SHP77 (cell line): ENCODE data around the gene TP53AIP1.

ENCODE experiments used
- DNase-seq, 2 experiments: peaks; one replicate each; lab custom pipeline; 2025; lab: John Stamatoyannopoulos, UW

Gene TP53AIP1

GRCh38 chr11:128943428-128943976, 831 bp upstream of the TP53AIP1 start:
- no peak for DNase-seq

- DNase-seq, result no peak
Observed at GRCh38 chr11:128942272-128942612, 429 bp downstream of the TP53AIP1 start.

GRCh38 chr11:128941573-128942271, 949 bp downstream of the TP53AIP1 start:
- DNase-seq, result no peak

- DNase-seq, result no peak
Observed at GRCh38 chr11:128941110-128941509, 1.6 kb downstream of the TP53AIP1 start.

- DNase-seq, result no peak
Observed at GRCh38 chr11:128940603-128941002, 2.1 kb downstream of the TP53AIP1 start.

GRCh38 chr11:128940156-128940555, 2.5 kb downstream of the TP53AIP1 start:
- DNase-seq, result no peak

- no peak for DNase-seq
Observed at GRCh38 chr11:128939591-128939990, 3.1 kb downstream of the TP53AIP1 start.

GRCh38 chr11:128938156-128938885, 4.3 kb downstream of the TP53AIP1 start:
- DNase-seq, result no peak

GRCh38 chr11:128937480-128937879, 5.2 kb downstream of the TP53AIP1 start:
- no peak for DNase-seq

- DNase-seq, result peak; percentile 6 to 8
Observed at GRCh38 chr11:128936606-128937251, 5.9 kb downstream of the TP53AIP1 start.

- DNase-seq, result no peak
Observed at GRCh38 chr11:128934926-128935325, 7.7 kb downstream of the TP53AIP1 start.

- DNase-seq, result no peak
Observed at GRCh38 chr11:128934351-128934750, 8.3 kb downstream of the TP53AIP1 start.

- DNase-seq, result no peak
Observed at GRCh38 chr11:128933481-128934178, 9.0 kb downstream of the TP53AIP1 start.

GRCh38 chr11:128931668-128932067, 11.0 kb downstream of the TP53AIP1 start:
- DNase-seq, result no peak

GRCh38 chr11:128931066-128931465, 11.6 kb downstream of the TP53AIP1 start:
- no peak for DNase-seq

- DNase-seq, result no peak
Observed at GRCh38 chr11:128929991-128930390, 12.7 kb downstream of the TP53AIP1 start.

- DNase-seq, result no peak
Observed at GRCh38 chr11:128929468-128929867, 13.2 kb downstream of the TP53AIP1 start.

GRCh38 chr11:128928400-128928799, 14.3 kb downstream of the TP53AIP1 start:
- no peak for DNase-seq

- DNase-seq, result no peak
Observed at GRCh38 chr11:128927683-128928336, 14.9 kb downstream of the TP53AIP1 start.

- DNase-seq, result no peak
Observed at GRCh38 chr11:128927108-128927461, 15.6 kb downstream of the TP53AIP1 start.

- DNase-seq, result no peak
Observed at GRCh38 chr11:128926437-128927107, 16.1 kb downstream of the TP53AIP1 start.
